LNCAP (cell line): ENCODE data around the gene GAB2.

Experiments
- TF ChIP-seq, protein P1 (sequence below): fragments of 450-650 bp; IDR thresholded peaks from 2 replicates; pipeline ENCODE4 v1.5.1; 2017; ENCODE audit warnings: mild to moderate bottlenecking

Gene GAB2

DNA sequence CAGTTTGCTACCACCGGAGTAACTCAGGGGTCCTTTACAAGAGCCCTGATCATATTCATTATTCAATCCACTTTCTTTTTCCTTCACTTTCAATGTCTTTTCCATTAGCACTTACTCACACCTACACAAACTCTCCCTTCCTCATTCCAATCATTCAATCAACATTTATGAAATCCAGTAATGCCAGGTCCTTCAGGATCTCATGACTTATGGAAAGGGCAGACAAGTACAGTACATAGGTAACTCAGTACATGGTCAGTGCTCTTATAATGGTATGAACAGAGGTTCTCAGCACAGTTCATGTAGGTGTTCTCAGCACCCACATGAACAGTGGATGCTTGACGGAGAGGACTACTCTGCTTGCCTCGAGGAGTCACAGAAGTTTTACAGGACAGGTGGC lies 122.3 kb downstream of the GAB2 start:
- TF ChIP-seq, protein P1, sequence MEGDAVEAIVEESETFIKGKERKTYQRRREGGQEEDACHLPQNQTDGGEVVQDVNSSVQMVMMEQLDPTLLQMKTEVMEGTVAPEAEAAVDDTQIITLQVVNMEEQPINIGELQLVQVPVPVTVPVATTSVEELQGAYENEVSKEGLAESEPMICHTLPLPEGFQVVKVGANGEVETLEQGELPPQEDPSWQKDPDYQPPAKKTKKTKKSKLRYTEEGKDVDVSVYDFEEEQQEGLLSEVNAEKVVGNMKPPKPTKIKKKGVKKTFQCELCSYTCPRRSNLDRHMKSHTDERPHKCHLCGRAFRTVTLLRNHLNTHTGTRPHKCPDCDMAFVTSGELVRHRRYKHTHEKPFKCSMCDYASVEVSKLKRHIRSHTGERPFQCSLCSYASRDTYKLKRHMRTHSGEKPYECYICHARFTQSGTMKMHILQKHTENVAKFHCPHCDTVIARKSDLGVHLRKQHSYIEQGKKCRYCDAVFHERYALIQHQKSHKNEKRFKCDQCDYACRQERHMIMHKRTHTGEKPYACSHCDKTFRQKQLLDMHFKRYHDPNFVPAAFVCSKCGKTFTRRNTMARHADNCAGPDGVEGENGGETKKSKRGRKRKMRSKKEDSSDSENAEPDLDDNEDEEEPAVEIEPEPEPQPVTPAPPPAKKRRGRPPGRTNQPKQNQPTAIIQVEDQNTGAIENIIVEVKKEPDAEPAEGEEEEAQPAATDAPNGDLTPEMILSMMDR, result no peak

GRCh38 chr11:78293536-78293935 lies 124.1 kb downstream of the GAB2 start:
- TF ChIP-seq, protein P1, result no peak

- TF ChIP-seq, protein P1, result no peak
Measured at GRCh38 chr11:78292109-78292803, 125.4 kb downstream of the GAB2 start.

DNA sequence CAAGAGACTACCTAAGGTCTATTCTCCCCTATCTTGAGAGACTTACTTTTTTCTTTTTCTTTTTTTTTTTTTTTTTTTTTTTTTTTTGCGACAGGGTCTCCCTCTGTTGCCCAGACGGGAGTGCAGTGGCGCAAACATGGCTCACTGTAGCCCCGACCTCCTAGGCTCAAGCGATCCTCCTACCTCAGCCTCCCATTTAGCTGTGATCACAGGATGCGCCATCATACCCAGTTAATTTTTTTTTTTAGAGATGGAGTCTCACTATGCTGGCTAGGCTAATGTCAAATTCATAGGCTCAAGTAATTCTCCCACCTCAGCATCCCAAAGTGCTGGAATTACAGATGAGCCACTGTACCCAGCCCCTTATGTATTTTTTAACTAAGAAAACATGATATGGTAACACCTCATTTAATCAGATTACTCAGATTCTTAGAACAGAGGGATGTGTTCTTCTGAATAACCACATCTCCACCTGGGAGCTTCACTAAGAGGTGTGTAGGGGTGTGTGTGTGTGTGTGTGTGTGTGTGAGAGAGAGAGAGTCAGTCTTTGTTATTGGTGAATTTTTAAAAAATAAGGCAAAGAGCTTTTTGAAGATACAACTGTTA lies 126.0 kb downstream of the GAB2 start:
- TF ChIP-seq, protein P1, result no peak

GRCh38 chr11:78290293-78291176 lies 127.1 kb downstream of the GAB2 start:
- TF ChIP-seq, protein P1, result no peak

- TF ChIP-seq, protein P1, result no peak
Measured at GRCh38 chr11:78289552-78290292, 127.9 kb downstream of the GAB2 start.

DNA sequence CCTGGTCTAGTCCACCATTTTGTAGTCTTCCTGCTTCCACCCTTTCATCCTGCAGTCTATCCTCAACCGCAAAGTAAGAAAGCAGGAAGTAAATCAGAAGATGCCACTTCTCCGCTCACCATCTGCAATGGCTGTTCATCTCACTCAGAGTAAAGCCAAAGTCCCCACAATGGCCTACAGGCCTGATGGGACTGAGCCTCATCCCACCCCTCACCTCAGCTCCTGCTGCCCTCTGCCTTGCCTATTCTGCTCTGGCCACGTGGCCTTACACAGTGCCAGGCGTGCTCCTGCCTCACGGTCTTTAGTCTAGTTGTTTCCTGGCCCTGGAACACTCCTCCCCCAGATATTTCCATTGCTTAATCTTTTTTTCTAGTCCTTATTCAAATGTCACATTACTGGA lies 133.4 kb downstream of the GAB2 start:
- TF ChIP-seq, protein P1, result no peak
